CD4-positive, alpha-beta T cell treated with Interferon alpha-2 for 1 hour (primary cell): ENCODE results near the gene DUSP12.

Source experiments
- DNase-seq, 2 donors: peaks; one replicate each; pipeline ENCODE4 v3.0.0-alpha.2; 2020 to 2022

Gene DUSP12

DNA sequence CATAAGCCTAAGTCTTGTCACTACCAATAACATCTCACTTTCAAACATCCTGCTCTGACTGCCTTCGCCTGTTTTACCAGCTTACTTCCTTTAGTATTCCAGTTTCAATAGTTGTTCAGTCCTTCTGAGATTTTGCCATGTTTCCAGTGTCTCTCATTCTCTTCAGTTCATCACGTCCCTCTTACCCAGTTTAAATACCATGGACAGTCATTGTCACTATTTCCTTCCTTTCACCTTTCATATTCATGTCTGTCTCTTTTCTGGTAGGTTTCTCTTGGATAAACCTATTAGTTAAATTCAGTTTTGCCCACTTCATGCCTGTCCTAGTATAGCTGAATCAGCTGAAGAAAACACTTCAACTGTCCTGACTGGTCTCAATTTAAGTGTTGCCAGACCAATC, 22.4 kb downstream of the DUSP12 start:
- no peak for DNase-seq

- no peak for DNase-seq
Measured at GRCh38 chr1:161772397-161772796, 22.8 kb downstream of the DUSP12 start.

DNA sequence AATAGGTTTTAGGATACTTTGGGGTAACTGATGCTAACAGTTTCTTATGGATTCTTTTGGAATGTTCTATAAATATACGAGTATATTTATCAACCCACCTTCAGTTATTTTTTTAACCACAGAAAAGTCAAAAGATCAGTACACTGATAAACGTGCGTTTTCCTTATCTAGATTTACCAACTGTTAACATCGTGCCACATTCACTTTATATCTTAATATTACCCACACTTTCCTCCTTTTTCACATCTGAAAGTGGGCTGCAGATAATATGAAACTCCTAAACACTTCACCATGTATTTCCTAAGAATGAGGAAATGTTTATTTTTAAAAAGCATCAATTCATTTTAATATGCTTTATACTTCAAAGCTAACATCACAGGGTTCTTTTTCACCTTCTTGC, 24.2 kb downstream of the DUSP12 start:
- DNase-seq = no peak

DNA sequence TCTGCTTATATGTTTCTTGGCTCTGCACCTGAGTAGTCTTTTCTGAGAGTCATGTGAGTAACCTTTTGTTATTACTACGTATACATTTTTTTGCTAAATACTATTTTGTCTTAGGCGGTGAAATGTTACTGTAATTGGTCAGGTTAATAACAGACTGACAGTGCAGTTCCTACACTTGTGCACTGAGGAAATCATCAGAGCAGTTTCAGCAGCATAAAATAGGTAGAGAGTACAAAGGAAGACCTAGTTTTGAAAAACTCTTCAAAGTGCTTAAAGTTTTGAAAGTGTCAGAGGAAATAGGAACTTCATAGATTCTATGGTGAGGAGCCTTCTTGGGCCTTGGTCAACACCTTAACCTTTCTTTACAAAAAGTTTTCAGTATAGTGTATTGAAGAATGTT, 27.7 kb downstream of the DUSP12 start:
- DNase-seq = no peak

- DNase-seq = no peak
Measured at GRCh38 chr1:161778522-161778921, 28.9 kb downstream of the DUSP12 start.

- DNase-seq = no peak
Measured at GRCh38 chr1:161779393-161779792, 29.8 kb downstream of the DUSP12 start.

- DNase-seq = no peak
Measured at GRCh38 chr1:161781995-161782394, 32.4 kb downstream of the DUSP12 start.

DNA sequence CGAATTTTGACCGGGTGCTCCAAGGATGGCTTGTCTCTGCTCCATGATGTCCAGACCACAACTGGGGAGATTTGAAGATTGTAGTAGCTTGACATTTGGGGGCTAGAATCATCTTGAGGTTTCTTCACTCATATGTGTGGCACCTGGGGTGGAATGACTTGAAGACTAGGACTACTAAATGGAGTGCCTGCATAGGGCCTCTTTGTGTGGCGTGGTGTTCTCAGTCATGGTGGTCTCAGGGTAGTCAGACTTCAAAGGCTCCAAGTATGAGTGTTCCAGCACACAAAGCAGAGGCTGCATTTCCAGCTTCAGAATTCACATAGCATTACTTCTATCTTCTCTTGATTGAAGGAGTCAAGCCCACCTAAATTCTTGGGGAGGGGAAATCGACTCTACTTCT, 33.3 kb downstream of the DUSP12 start:
- DNase-seq = no peak

GRCh38 chr1:161784968-161785367, 35.4 kb downstream of the DUSP12 start:
- no peak for DNase-seq

GRCh38 chr1:161787355-161787754, 37.8 kb downstream of the DUSP12 start:
- DNase-seq = no peak

DNA sequence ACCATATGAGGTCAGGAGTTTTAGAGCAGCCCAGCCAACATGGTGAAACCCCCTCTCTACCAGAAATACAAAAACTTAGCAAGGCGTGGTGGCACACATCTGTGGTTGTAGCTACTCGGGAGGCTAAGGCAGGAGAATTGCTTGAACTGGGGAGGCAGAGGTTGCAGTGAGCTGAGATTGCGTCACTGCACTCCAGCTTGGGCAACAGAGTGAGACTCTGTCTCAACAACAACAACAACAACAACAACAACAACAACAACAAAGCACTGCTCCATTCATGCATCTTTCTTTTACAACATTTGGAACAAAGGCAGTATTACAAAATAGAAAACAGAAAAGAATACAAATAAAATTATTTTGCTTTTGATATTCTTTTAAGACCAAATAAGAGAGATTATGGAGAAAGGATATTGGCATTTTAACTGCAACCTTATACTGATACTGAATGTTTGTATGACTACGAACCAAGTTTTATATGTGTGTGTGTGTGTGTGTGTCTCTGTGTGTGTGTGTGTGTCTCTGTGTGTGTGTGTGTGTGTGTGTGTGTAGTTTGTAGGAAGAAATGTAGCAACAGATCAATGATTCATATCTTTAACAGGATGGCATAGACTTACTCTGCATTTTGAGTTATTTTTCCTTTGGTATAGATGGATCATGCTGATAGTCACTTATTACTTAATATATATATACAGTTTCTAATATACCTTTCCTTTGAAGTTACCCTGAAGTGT, 41.2 kb downstream of the DUSP12 start:
- no peak for DNase-seq

GRCh38 chr1:161791904-161792655, 42.5 kb downstream of the DUSP12 start:
- no peak for DNase-seq

DNA sequence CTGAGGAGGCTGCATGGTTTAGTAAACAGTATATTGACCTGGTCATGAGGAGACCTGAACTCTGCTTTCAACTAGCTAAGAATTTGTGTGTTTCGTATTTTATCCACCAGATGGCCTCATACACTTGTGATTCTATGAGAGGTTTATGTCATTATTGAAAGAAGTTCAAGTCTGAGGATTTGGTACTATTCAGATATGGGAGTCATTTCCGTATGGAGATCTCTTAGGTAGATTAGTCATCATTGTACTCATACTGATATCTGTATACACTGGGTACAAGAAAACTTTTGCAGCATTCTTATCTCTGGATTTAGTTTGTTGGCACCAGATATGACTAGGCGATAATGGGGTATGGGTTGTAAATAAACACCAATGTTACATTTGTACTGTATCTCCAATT, 43.2 kb downstream of the DUSP12 start:
- DNase-seq = peak in 1 of 2 donors; percentile 61

DNA sequence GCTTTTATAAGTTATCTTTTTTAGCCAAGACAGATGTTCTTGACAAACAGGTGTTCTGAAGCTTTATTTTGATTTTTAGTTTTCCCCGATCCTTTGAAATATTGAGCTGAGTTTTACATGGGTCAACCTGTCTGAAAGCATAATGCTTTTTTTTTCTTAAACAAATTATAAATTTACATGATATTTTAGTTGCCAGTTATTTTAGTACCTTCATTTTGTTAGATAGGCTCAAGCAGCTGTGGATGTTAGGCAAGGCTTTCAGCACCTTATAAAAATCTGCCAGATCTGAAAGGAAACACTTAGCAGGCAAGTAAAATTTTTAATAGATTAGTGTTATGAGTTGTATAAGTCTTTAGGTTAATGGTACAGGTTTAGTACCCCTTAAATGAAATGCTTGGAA, 50.2 kb downstream of the DUSP12 start:
- no peak for DNase-seq

GRCh38 chr1:161801955-161802354, 52.4 kb downstream of the DUSP12 start:
- no peak for DNase-seq

DNA sequence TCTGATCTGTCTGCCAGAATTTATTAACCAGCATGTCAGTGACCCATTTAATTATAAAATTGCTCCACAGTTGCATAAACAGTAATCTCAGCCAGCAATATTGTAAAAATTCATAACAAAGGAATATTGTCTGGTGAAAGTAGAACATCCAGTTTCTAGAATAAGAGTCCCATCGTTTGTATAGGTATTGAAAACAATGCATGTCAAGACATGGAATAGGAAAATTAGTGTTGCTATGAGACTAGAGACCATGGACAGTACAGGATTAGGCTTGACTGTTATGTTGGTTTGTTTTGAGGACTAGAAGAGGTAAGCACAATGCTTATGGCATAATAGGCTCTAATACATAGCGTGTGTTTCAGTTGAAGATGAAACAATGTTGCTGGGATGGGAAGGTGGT, 53.6 kb downstream of the DUSP12 start:
- no peak for DNase-seq

DNA sequence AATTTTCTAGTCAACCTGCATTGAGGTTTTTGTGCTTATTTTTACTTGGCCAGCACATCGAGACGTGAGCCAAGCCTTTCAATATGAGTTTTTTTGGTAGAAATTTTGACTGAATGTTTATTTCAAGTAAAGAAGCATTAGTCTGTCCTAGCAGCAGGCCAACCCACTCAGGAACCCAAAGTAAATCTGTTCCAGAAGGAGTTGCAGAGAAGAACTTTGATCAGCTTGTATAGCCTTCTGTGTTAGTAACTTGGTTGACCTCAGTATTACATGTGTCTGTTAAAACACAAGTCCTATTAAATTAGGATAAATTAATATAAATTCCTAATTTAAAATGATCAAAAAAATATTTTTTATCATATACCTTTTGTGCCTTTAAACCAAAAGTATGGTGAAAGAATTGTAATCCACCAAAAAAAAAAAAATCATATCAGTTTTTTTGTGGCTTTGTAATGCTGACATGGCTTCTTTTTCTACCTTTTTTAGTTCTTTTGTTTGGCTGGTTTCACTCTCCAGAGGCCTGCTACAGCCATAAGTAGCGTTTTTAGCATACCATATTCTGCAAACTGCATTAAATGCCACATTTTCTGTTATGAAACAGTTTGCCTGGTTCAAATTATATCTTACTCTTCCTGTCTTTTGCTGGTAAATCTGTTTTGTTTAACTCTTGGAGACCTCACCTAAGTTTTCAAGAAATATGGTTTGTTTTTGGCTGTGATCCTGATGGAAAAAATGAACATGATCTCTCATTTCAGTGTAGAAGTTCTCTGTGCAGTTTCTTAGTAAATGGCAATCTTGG, 56.0 kb downstream of the DUSP12 start:
- no peak for DNase-seq
